NCI-H2171 treated with DMSO at 0.1 percent for 48 hours (cell line): ENCODE results near the gene TMEM191B.
"Not testable (repeated sequence)": the region's sequence is repeated elsewhere in the genome, so short reads cannot be mapped to it uniquely, and the experiment has no call there.

ENCODE experiments used
- DNase-seq: peaks from one replicate; lab custom pipeline; 2025; lab: John Stamatoyannopoulos, UW

The TMEM191B gene

GRCh38 chr22:18558516-18558915 is 30.9 kb downstream of the TMEM191B start:
- DNase-seq, result not testable (repeated sequence)

DNA sequence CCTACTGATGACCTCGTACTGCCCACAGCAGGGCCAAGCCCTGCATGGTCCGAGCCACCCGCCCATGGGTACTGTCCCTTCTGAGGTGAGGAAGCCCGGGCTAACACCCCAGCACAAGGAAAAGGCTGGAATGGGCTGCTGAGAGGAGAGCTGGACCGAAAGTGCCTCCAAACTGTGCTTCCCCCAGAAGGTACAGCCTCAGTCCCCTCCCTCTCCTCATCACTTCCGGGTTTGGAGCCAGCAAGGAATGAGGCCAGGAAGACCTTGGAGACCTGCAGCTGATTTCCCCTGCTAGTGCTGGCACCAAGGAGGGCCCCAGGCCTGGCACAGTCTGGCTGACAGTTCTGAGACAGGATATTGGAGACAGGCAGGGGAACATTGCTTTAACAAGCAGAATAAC is 31.3 kb downstream of the TMEM191B start:
- DNase-seq, result not testable (repeated sequence)

GRCh38 chr22:18560099-18560974 is 32.7 kb downstream of the TMEM191B start:
- DNase-seq, result not testable (repeated sequence)

GRCh38 chr22:18570509-18571246 is 43.1 kb downstream of the TMEM191B start:
- not testable (repeated sequence) for DNase-seq

DNA sequence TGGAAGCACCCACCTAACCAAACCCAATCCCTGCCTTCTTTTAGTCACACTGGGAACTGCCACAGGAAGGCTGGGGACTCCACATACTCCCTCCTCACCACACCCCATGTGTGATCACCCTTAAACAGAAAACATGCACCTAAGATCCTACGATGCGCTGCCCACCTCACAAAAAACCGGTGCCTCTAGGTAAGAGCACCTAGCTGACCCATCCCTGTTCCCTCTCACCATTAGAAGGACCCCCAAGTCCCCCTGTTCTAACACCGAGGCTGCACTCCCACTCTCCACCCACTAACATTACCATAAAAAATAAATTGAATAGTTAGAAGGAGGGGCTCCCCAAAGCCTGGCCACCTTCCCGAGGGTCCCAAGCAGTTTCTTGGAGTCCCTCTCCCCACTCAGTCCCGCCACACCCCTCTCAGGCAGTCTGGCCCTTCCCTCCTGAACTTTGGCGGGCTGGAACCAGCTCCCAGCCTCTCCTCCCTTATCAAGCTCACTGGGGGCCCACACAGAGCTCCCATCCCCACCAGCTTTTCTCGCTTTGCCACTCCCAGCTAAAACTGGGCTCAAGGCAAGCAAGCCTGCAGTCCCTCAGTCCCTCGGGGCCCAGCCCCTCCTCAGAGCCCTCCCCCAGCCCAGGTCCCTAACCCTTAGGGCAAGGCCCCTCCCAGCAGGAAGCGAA is 46.0 kb downstream of the TMEM191B start:
- DNase-seq, result not testable (repeated sequence)

DNA sequence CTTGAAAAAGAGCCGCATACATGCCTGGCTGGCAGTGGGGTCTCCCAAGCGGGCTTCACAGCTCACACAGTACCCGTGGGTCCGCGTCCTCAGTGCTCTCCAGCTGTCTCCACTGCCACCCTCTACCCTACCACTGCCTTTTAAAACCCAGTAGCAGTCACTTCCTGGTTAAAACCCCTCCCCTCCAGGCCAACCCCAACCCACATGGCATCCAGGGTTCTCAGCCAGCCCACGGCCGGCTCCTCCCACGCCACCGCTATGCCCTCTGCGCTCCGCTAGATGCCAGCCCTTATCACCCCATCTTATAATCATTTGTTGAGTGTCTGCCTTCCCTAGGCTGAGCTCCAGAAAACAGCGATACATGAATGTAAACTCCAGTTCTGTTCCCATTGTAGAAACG is 47.0 kb downstream of the TMEM191B start:
- DNase-seq, result not testable (repeated sequence)

DNA sequence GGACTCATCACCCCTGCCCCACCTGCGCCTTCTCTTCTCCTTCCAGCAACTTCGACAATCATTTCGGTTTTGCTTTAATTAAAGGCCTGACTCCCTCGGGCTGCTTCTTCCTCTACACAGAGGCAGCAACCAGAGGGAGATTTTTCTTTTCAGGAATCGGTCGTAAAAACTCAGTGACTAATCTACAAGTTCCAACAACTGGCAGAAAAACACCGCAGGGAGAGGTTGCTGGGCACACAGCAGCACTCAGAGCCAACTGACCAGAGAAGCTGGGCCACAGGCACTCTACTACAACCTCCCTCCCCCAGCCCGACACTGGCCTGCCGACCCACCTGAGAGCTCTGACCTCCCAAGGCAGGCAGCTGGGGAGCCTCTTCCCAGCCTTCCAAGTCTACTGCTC is 48.1 kb downstream of the TMEM191B start:
- not testable (repeated sequence) for DNase-seq

GRCh38 chr22:18577090-18577818 is 49.7 kb downstream of the TMEM191B start:
- not testable (repeated sequence) for DNase-seq

- DNase-seq, result not testable (repeated sequence)
Measured at GRCh38 chr22:18577847-18578246, 50.2 kb downstream of the TMEM191B start.
